GM08714 (cell line): Measurements from ENCODE around the gene TUBAL3.

Experiments
- H3K4me3 ChIP-seq: fragments of 200-500 bp; sonication (Bioruptor generic); 2 replicates; pipeline ENCODE4 v1.5.1; 2014; ENCODE audit warnings: mild to moderate bottlenecking, low read length, inconsistent platforms
- ZNF274 ChIP-seq: IDR thresholded peaks from 2 replicates; pipeline ENCODE4 v1.6.1; 2012; ENCODE audit warnings: mild to moderate bottlenecking, low read depth, low read length

Gene TUBAL3

GRCh38 chr10:5376450-5376849 is 28.2 kb downstream of the TUBAL3 start:
- no peak overlapping the region for H3K4me3 ChIP-seq
- no peak for TF ChIP-seq ZNF274

GRCh38 chr10:5373891-5374611 is 30.6 kb downstream of the TUBAL3 start:
- no peak for TF ChIP-seq ZNF274
- H3K4me3 ChIP-seq = no peak overlapping the region

GRCh38 chr10:5373307-5373706 is 31.3 kb downstream of the TUBAL3 start:
- no peak overlapping the region for H3K4me3 ChIP-seq
- TF ChIP-seq ZNF274 = no peak

- no peak for TF ChIP-seq ZNF274
- H3K4me3 ChIP-seq = no peak overlapping the region
Measured at GRCh38 chr10:5370493-5371352, 33.9 kb downstream of the TUBAL3 start.

GRCh38 chr10:5369362-5370158 is 35.1 kb downstream of the TUBAL3 start:
- no peak overlapping the region for H3K4me3 ChIP-seq
- TF ChIP-seq ZNF274 = no peak

GRCh38 chr10:5365928-5366327 is 38.7 kb downstream of the TUBAL3 start:
- TF ChIP-seq ZNF274 = no peak
- no peak overlapping the region for H3K4me3 ChIP-seq

- no peak within 1 kb of the TSS for H3K4me3 ChIP-seq
- no peak for TF ChIP-seq ZNF274
Measured at GRCh38 chr10:5364890-5365338, 39.7 kb downstream of the TUBAL3 start, which contains the start of gene UCN3. Gene UCN3 (plus strand): TSS chr10:5364966. CDS start chr10:5373721, 8,755 bp downstream.

GRCh38 chr10:5364374-5364773 is 40.3 kb downstream of the TUBAL3 start:
- no peak overlapping the region for H3K4me3 ChIP-seq
- TF ChIP-seq ZNF274 = no peak

GRCh38 chr10:5362873-5363272 is 41.8 kb downstream of the TUBAL3 start:
- TF ChIP-seq ZNF274 = no peak
- no peak overlapping the region for H3K4me3 ChIP-seq

- no peak for TF ChIP-seq ZNF274
- no peak overlapping the region for H3K4me3 ChIP-seq
Measured at GRCh38 chr10:5361966-5362365, 42.7 kb downstream of the TUBAL3 start.

- no peak for TF ChIP-seq ZNF274
- no peak overlapping the region for H3K4me3 ChIP-seq
Measured at GRCh38 chr10:5360318-5360915, 44.2 kb downstream of the TUBAL3 start.

GRCh38 chr10:5356302-5356763 is 48.3 kb downstream of the TUBAL3 start:
- TF ChIP-seq ZNF274 = no peak

GRCh38 chr10:5355594-5356301 is 48.9 kb downstream of the TUBAL3 start:
- no peak for TF ChIP-seq ZNF274
- H3K4me3 ChIP-seq = no peak overlapping the region

More at GRCh38 chr10:5356302-5356763, 48.3 kb downstream of the TUBAL3 start:
- no peak overlapping the region for H3K4me3 ChIP-seq
